Stimulated activated naive CD8-positive, alpha-beta T cell treated with anti-CD3 and anti-CD28 coated beads, Interleukin-15, Interleukin-2, amounts not matched to agents 100 U/mL and 50 U/mL, for 24 hours (primary cell): ENCODE results near the gene KCTD20.
"Not testable (repeated sequence)": the region's sequence is repeated elsewhere in the genome, so short reads cannot be mapped to it uniquely, and the experiment has no call there.

Experiments
- ATAC-seq: fragments of 150-1000 bp; cut with Tn5 transposase; one replicate; pipeline ENCODE4 v1.10.0; 2021
- DNase-seq: peaks from one replicate; pipeline ENCODE4 v3.0.0; 2021

The KCTD20 gene

GRCh38 chr6:36444470-36444869 is 1.7 kb downstream of the KCTD20 start:
- no peak for DNase-seq
- no peak for ATAC-seq

- DNase-seq: no peak
- ATAC-seq: no peak
These were observed 2.8 kb downstream of the KCTD20 start for GRCh38 chr6:36445621-36446020.

GRCh38 chr6:36449173-36449572 is 6.4 kb downstream of the KCTD20 start:
- ATAC-seq, DNase-seq: not testable (repeated sequence)

- not testable (repeated sequence) for ATAC-seq, DNase-seq
These were observed 10.1 kb downstream of the KCTD20 start for GRCh38 chr6:36452897-36453296.

- no peak for ATAC-seq
- DNase-seq: no peak
These were observed 12.8 kb downstream of the KCTD20 start for GRCh38 chr6:36455486-36456027.

- ATAC-seq (no peak), DNase-seq (no peak)
These were observed 16.7 kb downstream of the KCTD20 start for GRCh38 chr6:36459501-36459900.

GRCh38 chr6:36460916-36461315 is 18.1 kb downstream of the KCTD20 start:
- ATAC-seq (no peak), DNase-seq (no peak)

GRCh38 chr6:36461646-36462045 is 18.8 kb downstream of the KCTD20 start:
- DNase-seq: no peak
- ATAC-seq: no peak

- ATAC-seq: no peak
- no peak for DNase-seq
These were observed 20.9 kb downstream of the KCTD20 start for GRCh38 chr6:36463676-36464075.

GRCh38 chr6:36464233-36464632 is 21.4 kb downstream of the KCTD20 start:
- DNase-seq (no peak), ATAC-seq (no peak)

GRCh38 chr6:36467625-36468024 is 24.8 kb downstream of the KCTD20 start:
- no peak for ATAC-seq
- DNase-seq: no peak

GRCh38 chr6:36469148-36469661 is 26.4 kb downstream of the KCTD20 start:
- ATAC-seq: no peak
- DNase-seq: no peak

GRCh38 chr6:36469946-36470345 is 27.1 kb downstream of the KCTD20 start:
- no peak for DNase-seq
- no peak for ATAC-seq

GRCh38 chr6:36478051-36478526 is 35.3 kb downstream of the KCTD20 start:
- no peak for ATAC-seq
- no peak for DNase-seq

GRCh38 chr6:36479256-36479655 is 36.5 kb downstream of the KCTD20 start:
- DNase-seq (no peak), ATAC-seq (no peak)

- ATAC-seq, DNase-seq: not testable (repeated sequence)
These were observed 40.5 kb downstream of the KCTD20 start for GRCh38 chr6:36483326-36483725.

GRCh38 chr6:36484736-36485135 is 41.9 kb downstream of the KCTD20 start:
- ATAC-seq (no peak), DNase-seq (no peak)

GRCh38 chr6:36487698-36488097 is 44.9 kb downstream of the KCTD20 start:
- no peak for DNase-seq
- no peak for ATAC-seq

GRCh38 chr6:36488221-36488620 is 45.4 kb downstream of the KCTD20 start:
- no peak for DNase-seq
- ATAC-seq: no peak

- DNase-seq: no peak
- ATAC-seq: no peak
These were observed 46.6 kb downstream of the KCTD20 start for GRCh38 chr6:36489426-36489825.

- ATAC-seq (no peak), DNase-seq (no peak)
These were observed 48.7 kb downstream of the KCTD20 start for GRCh38 chr6:36491378-36491965.

- ATAC-seq: no peak
- DNase-seq: no peak
These were observed 49.3 kb downstream of the KCTD20 start for GRCh38 chr6:36492092-36492491.

- ATAC-seq: no peak
These were observed 49.8 kb downstream of the KCTD20 start for GRCh38 chr6:36492621-36493020.

GRCh38 chr6:36493319-36493718 is 50.5 kb downstream of the KCTD20 start:
- ATAC-seq: no peak
- no peak for DNase-seq

More at GRCh38 chr6:36492621-36493020, 49.8 kb downstream of the KCTD20 start:
- DNase-seq: no peak
